ENCODE results near the gene SPATA24. TPM values are rescaled to one million over a fixed set of nuclear protein-coding genes. Genes with fewer than 3 reads are reported as not detected.

SPATA24 gene
- total RNA-seq, 1 experiment from 2014 or later: 13.0 TPM

DNA sequence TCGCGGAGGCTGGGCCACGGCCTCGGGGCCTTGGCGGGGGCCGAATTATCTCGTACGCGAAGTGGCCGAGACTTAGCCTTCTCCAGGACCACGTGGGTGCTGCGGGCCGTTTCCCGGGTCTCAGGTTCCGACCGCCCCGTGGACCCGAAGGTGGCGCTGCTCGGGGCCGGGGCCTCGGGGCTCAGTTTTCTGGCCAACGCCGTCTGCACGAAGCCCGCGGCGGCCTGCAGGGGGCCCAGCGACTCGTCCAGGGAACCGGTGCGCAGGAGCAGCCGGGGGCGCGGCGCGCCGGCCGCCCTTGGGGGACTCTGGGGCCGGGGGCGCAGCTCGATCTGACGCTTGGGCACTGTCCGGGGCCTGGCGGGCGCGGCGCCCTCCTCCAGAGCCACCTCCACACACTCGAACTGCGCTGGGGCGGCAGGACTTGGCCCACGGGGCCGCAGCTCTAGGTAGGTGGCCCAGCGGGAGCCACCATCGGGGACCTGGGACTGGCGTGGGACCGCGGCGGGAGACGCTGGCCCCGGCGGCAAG, 9.7 kb downstream of the SPATA24 start:
- WGBS (ENCODE audit: extremely low coverage, insufficient read length, low lambda C conversion rate): no CpG with 5 or more reads among the region's 62 CpGs
- Mint-ChIP-seq H3K27me3 (ENCODE audit: low read depth) (peaks cover 31% of the 10 kb centered on the region), H3K36me3 (ENCODE audit: insufficient read depth in 1 of 3, low read depth in 3 of 3) (peaks cover under 1 to 8% (median 1%) of the 10 kb centered on the region in 3 experiments), H3K4me3 (peak overlapping the region; percentile 79 to 88), H3K27ac (no peak overlapping the region), H3K4me1 (peaks cover 19 to 41% of the 10 kb centered on the region in 2 experiments), H3K9me3 (no peaks in the 10 kb centered on the region)
- DNase-seq: peak; percentile 61
- no peak overlapping the region for H4K91ac ChIP-seq (ENCODE audit: insufficient read length, low read depth, low read length)
- H4K8ac ChIP-seq (replicated peaks; ENCODE audit: insufficient read length, low read depth, low read length): no peak overlapping the region
- H3K9ac ChIP-seq (ENCODE audit: extremely low read depth, insufficient read length, low read length): no peak overlapping the region
- H3K4me1 ChIP-seq (ENCODE audit: insufficient read depth, low read length): peaks cover 4% of the 10 kb centered on the region; the same call in 1 of the 2 replicates
- H3K79me1 ChIP-seq (ENCODE audit: insufficient read depth, low read depth, low read length, poor library complexity, severe bottlenecking): no peaks in the 10 kb centered on the region
- H3K9me3 ChIP-seq (ENCODE audit: control insufficient read depth, low read depth, low read length): no peaks in the 10 kb centered on the region
- H4K5ac ChIP-seq (ENCODE audit: insufficient read length, low read depth, low read length): no peak overlapping the region
- no peak overlapping the region for H3K23ac ChIP-seq (ENCODE audit: insufficient read length, low read depth, low read length)
- H3K14ac ChIP-seq (ENCODE audit: insufficient read depth, low read length): no peak overlapping the region; the same call in 1 of the 2 replicates
- H2BK20ac ChIP-seq (ENCODE audit: low read depth, low read length, poor library complexity, severe bottlenecking): no peak overlapping the region
- no peak overlapping the region for H2AK5ac ChIP-seq (ENCODE audit: insufficient read length, low read length)
- TF ChIP-seq, protein P1, sequence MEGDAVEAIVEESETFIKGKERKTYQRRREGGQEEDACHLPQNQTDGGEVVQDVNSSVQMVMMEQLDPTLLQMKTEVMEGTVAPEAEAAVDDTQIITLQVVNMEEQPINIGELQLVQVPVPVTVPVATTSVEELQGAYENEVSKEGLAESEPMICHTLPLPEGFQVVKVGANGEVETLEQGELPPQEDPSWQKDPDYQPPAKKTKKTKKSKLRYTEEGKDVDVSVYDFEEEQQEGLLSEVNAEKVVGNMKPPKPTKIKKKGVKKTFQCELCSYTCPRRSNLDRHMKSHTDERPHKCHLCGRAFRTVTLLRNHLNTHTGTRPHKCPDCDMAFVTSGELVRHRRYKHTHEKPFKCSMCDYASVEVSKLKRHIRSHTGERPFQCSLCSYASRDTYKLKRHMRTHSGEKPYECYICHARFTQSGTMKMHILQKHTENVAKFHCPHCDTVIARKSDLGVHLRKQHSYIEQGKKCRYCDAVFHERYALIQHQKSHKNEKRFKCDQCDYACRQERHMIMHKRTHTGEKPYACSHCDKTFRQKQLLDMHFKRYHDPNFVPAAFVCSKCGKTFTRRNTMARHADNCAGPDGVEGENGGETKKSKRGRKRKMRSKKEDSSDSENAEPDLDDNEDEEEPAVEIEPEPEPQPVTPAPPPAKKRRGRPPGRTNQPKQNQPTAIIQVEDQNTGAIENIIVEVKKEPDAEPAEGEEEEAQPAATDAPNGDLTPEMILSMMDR (conservative IDR thresholded peaks at IDR 0.05): peak; percentile 72
- H2BK12ac ChIP-seq (ENCODE audit: insufficient read length, low read depth, low read length): no peak overlapping the region
- H3K4ac ChIP-seq (ENCODE audit: low read depth, low read length): no peak overlapping the region
- H2BK15ac ChIP-seq (ENCODE audit: low read depth, low read length): no peak overlapping the region
- peak overlapping the region; percentile 85 for H3K4me2 ChIP-seq (ENCODE audit: insufficient read depth, insufficient read length, low read length)
- H3K79me2 ChIP-seq (ENCODE audit: insufficient read depth, low read length): no peaks in the 10 kb centered on the region
- peaks cover 8% of the 10 kb centered on the region for H3K27me3 ChIP-seq (ENCODE audit: insufficient read depth, low read length)
- no peak overlapping the region for H3K27ac ChIP-seq (ENCODE audit: insufficient read length, low read depth, low read length)
- no peak overlapping the region for H3T11ph ChIP-seq (ENCODE audit: low read length)
- no peak overlapping the region for H2BK120ac ChIP-seq (ENCODE audit: low read depth, low read length, poor library complexity, severe bottlenecking)
- peaks cover 22% of the 10 kb centered on the region for H3K23me2 ChIP-seq (ENCODE audit: insufficient read length, low read depth, low read length, poor library complexity, severe bottlenecking)
- no peak overlapping the region for H2AFZ ChIP-seq (ENCODE audit: low read length)
- no peak overlapping the region for H3K18ac ChIP-seq (ENCODE audit: insufficient read length, low read depth, low read length)
- H3K56ac ChIP-seq (ENCODE audit: insufficient read length, low read depth, low read length): no peak overlapping the region
- H4K20me1 ChIP-seq (ENCODE audit: control insufficient read depth, insufficient read depth, insufficient read length): peaks cover 2% of the 10 kb centered on the region
- H2BK5ac ChIP-seq (ENCODE audit: insufficient read length, low read length): no peak overlapping the region
